D721Med (cell line): ENCODE data around the gene FNTB.

Experiments
- DNase-seq: peaks from one replicate; pipeline ENCODE4 v3.0.0; 2011; ENCODE audit warnings: low spot score; ENCODE audit not compliant: insufficient read length
- FAIRE-seq: peaks from 2 replicates; lab custom pipeline; 2011; peaks lifted over from hg19 to GRCh38; lab: Jason Lieb, UNC
- TF ChIP-seq, protein P1 (sequence below): IDR thresholded peaks from 2 replicates; pipeline ENCODE4 v1.5.1; 2012; ENCODE audit warnings: mild to moderate bottlenecking, control low read depth; ENCODE audit not compliant: insufficient read depth; ENCODE audit errors: missing control alignments

Gene FNTB

GRCh38 chr14:65065719-65066118 lies 79.0 kb downstream of the FNTB start:
- no peak for DNase-seq
- no peak for FAIRE-seq
- TF ChIP-seq, protein P1, sequence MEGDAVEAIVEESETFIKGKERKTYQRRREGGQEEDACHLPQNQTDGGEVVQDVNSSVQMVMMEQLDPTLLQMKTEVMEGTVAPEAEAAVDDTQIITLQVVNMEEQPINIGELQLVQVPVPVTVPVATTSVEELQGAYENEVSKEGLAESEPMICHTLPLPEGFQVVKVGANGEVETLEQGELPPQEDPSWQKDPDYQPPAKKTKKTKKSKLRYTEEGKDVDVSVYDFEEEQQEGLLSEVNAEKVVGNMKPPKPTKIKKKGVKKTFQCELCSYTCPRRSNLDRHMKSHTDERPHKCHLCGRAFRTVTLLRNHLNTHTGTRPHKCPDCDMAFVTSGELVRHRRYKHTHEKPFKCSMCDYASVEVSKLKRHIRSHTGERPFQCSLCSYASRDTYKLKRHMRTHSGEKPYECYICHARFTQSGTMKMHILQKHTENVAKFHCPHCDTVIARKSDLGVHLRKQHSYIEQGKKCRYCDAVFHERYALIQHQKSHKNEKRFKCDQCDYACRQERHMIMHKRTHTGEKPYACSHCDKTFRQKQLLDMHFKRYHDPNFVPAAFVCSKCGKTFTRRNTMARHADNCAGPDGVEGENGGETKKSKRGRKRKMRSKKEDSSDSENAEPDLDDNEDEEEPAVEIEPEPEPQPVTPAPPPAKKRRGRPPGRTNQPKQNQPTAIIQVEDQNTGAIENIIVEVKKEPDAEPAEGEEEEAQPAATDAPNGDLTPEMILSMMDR = no peak

DNA sequence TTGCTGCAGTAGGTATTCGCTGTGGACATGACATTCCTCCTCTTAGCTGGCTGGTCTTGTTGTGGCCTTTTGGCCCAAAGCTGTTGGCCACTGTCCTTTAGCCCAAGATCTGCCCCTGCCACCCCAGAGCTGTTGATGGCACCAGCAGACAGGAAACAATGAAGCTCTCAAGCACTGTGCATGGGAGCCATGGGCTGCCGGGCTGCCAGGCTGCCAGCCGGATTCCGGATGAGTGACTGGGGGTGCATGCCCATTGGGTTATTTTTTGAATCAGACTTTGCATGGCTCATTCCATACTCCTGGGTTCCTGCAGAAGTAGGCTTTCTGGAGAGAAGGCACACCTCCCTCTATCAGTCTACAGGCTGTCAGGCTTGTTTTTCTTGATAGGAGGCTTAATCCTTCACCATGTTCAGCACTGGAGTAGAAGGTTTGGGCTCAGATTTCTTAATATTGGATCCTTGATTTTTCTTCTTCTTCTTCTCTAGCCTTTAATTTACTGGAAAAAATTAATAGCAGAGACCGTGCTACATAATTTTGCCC lies 83.2 kb downstream of the FNTB start:
- TF ChIP-seq, protein P1 = no peak
- DNase-seq (no peak), FAIRE-seq (no peak)

GRCh38 chr14:65070471-65070976 lies 83.8 kb downstream of the FNTB start:
- TF ChIP-seq, protein P1 = no peak
- no peak for DNase-seq
- FAIRE-seq = no peak

GRCh38 chr14:65071544-65071943 lies 84.8 kb downstream of the FNTB start:
- no peak for FAIRE-seq
- TF ChIP-seq, protein P1 = no peak
- DNase-seq = no peak

- DNase-seq (no peak), FAIRE-seq (no peak)
- TF ChIP-seq, protein P1 = no peak
Measured at GRCh38 chr14:65072256-65072655, 85.6 kb downstream of the FNTB start.

DNA sequence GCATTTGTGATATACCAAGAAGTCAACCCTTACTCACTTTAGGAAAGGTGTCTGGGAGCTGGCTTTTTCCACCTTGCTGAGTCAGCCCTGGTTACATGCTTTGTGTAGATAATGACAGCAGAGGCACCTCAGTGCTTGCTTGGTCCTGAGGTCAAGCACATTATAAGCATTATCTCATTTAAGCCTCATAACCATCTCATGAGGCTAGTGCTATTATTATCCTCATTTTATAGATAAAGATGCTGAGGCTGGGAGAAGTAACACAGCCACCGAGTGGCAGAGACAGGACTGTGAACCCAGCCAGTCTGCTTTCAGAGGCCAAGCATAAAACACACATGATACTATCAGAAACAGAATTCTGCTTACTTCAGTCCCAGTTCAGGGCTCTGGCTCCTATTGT lies 86.2 kb downstream of the FNTB start:
- TF ChIP-seq, protein P1 = no peak
- FAIRE-seq (no peak), DNase-seq (no peak)

DNA sequence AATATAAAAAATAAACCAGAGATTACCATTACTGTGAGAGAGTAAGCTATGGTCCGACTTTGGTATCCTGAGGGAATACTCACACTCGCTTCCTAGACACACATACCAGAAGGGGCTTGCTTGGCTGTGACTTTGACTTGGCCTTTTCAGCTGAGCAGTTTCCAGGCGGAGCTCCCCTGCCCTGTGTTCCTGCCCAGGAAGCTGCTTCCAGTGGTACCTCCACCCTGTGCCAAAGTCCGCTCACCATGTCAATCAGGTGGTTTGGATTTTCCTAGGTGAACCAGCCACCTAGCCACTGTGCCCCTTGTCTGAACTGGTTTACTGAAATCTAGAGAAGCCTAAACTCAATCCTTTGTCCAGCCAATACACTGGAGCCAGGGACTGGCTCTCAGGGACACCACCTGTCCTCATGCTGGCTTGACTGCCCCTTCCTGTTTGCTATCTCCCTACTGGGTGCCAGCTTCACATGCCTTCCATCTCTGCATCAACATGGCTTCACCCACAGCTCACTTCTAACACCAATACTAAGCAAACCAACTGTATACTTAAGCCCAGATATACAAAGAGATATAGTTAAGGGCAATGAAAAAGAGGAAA lies 87.0 kb downstream of the FNTB start:
- FAIRE-seq (no peak), DNase-seq (no peak)
- TF ChIP-seq, protein P1 = no peak
